ENCODE results near the gene SMYD5.
"Not testable (repeated sequence)": the region's sequence is repeated elsewhere in the genome, so short reads cannot be mapped to it uniquely, and the experiment has no call there.

SMYD5 gene

DNA sequence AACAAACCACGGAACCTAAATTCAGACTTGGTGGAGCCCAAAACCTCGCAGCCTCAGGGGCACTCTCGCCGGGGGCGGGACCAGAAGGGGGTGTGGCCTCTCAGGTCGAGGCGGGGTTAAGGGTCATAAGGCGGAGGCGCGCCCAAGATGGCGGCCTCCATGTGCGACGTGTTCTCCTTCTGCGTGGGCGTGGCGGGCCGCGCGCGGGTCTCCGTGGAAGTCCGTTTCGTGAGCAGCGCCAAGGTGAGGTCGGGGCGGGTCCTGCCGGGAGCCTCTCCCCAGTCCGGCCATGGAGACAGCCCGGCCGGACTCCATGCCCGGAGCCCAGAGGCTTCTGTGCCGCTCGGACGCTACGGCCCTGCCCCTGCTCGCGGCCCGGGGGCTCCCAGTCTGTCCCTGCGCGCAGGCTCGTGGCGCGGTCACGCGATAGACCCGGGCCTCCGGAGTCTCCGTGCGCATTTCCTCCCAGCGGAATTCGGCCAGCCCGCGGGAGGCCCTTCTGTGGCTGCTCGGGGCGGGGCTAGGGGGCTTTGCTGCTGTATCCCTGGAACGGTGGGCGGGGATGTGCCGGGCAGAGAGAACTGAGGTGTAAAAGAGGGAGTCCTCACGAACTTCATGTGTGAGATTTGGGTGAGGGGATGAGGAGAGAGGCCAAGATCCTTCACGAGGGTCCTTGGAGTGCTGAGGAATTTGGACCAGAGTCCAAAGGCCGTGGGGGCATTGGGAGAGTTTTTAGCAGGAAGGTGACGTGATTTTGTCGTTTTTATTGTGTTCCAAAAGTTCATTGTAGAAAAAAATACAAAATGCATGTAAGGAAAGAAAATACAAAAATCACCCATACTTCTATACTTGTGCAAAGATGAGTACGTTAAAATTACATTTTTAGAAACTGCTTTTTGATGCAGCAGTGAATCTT lies at the start of gene SMYD5:
SMYD5 (plus strand) TSS at position 126 of the 916 bp plus-strand sequence; CDS start at position 148, 22 bp downstream.
- H3K4me3 ChIP-seq (ENCODE audit: low read depth, low read length) = peak within 1 kb of the TSS; percentile 78
- TF ChIP-seq, protein P1, sequence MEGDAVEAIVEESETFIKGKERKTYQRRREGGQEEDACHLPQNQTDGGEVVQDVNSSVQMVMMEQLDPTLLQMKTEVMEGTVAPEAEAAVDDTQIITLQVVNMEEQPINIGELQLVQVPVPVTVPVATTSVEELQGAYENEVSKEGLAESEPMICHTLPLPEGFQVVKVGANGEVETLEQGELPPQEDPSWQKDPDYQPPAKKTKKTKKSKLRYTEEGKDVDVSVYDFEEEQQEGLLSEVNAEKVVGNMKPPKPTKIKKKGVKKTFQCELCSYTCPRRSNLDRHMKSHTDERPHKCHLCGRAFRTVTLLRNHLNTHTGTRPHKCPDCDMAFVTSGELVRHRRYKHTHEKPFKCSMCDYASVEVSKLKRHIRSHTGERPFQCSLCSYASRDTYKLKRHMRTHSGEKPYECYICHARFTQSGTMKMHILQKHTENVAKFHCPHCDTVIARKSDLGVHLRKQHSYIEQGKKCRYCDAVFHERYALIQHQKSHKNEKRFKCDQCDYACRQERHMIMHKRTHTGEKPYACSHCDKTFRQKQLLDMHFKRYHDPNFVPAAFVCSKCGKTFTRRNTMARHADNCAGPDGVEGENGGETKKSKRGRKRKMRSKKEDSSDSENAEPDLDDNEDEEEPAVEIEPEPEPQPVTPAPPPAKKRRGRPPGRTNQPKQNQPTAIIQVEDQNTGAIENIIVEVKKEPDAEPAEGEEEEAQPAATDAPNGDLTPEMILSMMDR (IDR thresholded peaks at IDR 0.05; ENCODE audit: low read depth, low read length) = no peak

DNA sequence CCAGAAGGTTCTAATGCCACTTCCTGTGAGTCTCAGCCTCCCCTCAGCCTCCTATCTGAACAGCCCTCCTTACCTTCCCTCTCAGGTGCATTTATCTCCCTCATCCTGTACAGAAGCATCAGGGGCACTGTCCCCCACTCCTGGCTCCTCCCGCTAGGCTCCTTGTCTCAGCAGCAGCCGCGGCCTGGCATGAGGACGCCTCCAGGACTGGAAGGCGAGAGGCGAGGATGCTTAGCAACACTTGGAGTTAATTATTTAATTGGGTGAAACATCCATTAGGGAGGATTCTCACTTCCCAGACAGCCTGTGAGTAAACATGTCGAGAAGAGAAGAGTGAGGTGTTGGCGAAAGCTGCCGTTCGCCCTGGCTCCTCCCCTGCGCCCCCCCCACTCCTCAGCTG lies 48.1 kb upstream of the SMYD5 start:
- not testable (repeated sequence) for H3K4me3 ChIP-seq (ENCODE audit: low read depth, low read length)

DNA sequence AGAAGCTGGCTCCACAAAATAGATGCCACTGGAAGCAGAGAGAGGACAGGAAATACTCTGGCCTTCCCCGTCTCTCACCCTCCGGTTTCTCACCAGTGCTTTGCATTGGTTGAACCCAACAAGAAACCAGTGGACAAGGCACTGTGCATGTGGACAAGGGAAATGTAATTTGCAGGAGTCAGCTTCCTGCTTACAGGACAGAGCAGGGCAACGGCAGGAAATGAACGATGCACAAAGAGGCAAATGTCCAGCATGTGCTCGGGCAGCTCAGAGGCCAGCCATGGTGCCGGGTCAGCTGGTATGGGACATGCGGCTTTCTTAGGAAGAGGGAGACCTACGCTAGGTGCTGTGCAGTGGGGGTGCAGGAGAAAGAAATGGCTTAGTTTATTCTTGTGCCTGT lies 47.2 kb upstream of the SMYD5 start:
- H3K4me3 ChIP-seq (ENCODE audit: low read depth, low read length) = not testable (repeated sequence)

DNA sequence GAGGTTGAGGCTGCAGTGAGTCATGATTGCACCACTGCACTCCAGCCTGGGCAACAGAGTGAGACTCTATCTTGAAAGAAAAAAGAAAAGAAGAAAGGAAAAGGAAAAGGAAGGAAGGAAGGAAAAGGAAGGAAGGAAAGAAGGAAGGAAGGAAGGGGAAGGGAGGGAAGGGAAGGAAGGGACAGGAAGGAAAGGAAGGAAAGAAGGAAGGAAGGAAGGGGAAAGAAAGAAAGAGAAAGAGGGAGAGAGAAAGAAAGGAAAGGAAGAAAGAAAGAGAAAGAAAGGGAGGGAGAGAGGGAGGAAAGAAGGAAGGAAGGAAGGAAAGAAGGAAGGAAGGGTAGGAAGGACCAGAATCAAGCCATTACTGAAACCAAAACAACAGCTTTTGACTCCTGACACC lies 45.7 kb upstream of the SMYD5 start:
- H3K4me3 ChIP-seq (ENCODE audit: low read depth, low read length) = not testable (repeated sequence)

DNA sequence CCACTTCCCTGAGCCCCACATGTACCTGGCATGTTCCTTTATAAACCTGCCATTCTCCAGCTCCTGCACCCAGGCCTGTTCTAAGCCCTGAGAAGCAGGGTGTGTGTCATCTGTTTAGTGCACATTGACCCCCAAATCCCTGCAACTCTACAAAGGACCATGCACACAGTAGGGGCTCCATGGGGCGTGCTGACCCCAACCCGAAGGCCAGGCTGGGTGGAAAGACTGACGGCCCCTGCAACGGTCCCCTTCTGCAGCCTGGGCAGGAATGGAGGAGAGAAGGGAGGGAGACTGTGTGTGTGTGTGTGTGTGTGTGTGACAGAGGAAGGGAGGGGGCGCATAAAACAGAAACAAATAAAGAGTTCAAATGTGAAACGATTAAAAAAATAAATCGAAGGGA lies 43.7 kb upstream of the SMYD5 start:
- not testable (repeated sequence) for H3K4me3 ChIP-seq (ENCODE audit: low read depth, low read length)

DNA sequence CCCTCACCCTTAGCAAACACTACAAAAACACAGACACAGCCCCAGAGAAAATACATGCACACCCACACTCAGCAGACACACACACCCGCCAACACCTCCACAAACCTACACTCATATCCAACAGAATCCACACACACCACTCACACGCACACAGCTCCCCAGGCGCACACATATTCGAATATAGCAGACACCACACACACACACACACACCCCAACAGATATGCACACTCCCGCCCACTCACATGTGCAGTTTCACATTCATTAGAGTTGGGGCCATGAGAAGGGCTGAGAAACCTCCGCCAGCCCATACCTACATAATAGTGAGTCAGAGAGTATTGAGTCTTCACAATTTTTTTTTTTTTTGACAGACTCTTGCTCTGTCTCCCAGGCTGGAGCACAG lies 41.1 kb upstream of the SMYD5 start:
- no peak overlapping the region for H3K4me3 ChIP-seq (ENCODE audit: low read depth, low read length)
- TF ChIP-seq, protein P1 (IDR thresholded peaks at IDR 0.05; ENCODE audit: low read depth, low read length) = no peak

DNA sequence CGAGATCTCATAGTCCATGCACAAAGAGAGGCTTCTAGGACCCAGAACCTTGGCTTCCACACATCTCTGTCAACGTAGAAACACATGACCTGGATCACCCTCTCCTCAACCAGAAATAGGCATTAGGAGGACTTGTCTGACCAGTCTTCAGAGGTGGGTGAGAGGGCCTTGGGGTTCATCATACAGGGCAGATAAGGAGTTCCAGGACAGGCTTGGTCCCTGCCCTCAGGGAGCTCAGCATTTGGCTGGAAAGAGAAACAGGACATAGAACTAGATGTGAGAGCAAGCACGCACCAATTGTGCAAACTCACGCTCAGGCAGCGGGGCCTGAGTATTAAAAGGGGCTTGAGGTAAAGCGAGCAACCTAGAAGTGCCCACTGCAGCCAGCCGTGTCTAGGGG lies 40.3 kb upstream of the SMYD5 start:
- TF ChIP-seq, protein P1 (IDR thresholded peaks at IDR 0.05; ENCODE audit: low read depth, low read length) = no peak
- no peak overlapping the region for H3K4me3 ChIP-seq (ENCODE audit: low read depth, low read length)

DNA sequence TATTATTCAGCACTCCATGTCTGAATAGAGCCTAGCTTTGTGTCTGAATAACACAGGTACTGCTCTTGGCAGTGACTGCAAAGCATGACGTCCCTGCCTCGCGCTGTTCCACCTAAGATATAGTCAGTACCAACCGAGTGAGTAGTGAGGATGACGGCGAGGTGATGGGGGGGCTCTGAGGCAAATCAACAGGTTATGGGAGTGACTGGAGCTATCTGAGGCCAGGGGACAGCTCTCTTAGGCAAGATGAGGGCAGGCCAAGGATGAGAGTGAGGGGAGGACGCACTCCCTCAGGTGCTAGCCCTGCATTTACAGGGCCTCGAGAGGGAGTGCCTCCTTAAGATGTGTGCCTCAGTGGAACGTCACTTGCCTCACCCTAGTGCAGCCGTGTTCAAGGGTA lies 39.8 kb upstream of the SMYD5 start:
- H3K4me3 ChIP-seq (ENCODE audit: low read depth, low read length) = no peak overlapping the region
- TF ChIP-seq, protein P1 (IDR thresholded peaks at IDR 0.05; ENCODE audit: low read depth, low read length) = no peak

DNA sequence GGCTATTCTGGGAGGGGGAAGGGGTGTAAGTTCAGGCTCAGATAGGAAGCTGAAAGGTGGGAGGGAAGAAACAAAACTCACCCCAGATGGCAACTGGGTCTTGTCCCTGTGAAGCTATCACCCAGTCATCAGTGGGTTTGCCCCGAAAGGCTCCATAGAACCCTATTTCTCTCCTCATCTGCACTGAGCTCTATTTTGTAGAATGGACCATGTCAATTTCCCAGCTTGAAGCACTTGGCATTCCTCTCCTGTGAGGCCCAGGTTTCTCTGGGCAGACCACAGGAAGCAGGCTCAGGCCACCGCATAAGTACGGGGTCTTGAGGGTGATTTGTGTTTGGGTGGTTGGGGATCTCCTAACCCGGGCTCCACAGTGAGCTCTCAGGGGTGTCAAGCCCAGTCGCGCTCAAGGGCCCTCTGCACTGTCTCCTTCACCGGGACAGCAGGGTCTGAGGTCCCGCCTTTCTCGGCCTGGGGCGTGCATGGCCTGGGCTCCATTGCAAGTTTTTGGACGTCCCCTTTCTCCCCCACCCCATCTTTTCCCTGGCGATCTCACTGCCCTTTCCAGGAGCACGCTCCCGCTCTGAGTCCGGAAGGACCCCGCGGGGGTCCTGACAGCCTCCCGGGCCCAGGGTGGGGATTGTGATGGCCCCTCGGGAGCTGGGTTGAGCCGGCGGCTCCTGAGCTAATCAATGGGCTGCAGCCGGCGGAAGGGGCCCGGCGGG lies 38.9 kb upstream of the SMYD5 start:
- peak overlapping the region; percentile 38 for H3K4me3 ChIP-seq (ENCODE audit: low read depth, low read length)
- TF ChIP-seq, protein P1 (IDR thresholded peaks at IDR 0.05; ENCODE audit: low read depth, low read length) = no peak

All from WI38 (cell line).